Esophagus squamous epithelium (tissue), 5 donors: ENCODE measurements around the gene HERC2. TPM values are rescaled to one million over a fixed set of nuclear protein-coding genes. Genes with fewer than 3 reads are reported as not detected.

Experiments used
- DNase-seq: peaks from one replicate; lab custom pipeline; 2025; lab: John Stamatoyannopoulos, UW
- H3K27ac ChIP-seq, 4 donors: fragments of 200-600 bp; sonication (generic); one replicate each; pipeline ENCODE4 v1.5.1; 2016 to 2019; ENCODE audit warnings: mild to moderate bottlenecking in 1 of 4
- H3K27me3 ChIP-seq, 4 donors: fragments of 200-600 bp; sonication (generic); 1 replicate in 3 of 4; 2 replicates in 1 of 4; pipeline versions ENCODE4 v1.5.1 to v1.6.0; 2017 to 2021; ENCODE audit warnings: antibody characterized with exemption in 1 of 4
- H3K36me3 ChIP-seq, 3 donors: fragments of 200-600 bp; sonication (generic); one replicate each; pipeline ENCODE4 v1.5.1; 2016 to 2019
- H3K4me1 ChIP-seq, 3 donors: fragments of 200-600 bp; sonication (generic); one replicate each; pipeline ENCODE4 v1.5.1; 2017 to 2019
- H3K4me3 ChIP-seq, 4 donors: fragments of 200-600 bp; sonication (generic); 1 replicate in 3 of 4; 2 replicates in 1 of 4; pipeline ENCODE4 v1.5.1; 2016 to 2019; ENCODE audit warnings: mild to moderate bottlenecking in 2 of 4, moderate library complexity in 1 of 4
- H3K9me3 ChIP-seq, 3 donors: fragments of 200-600 bp; sonication (generic); one replicate each; pipeline ENCODE4 v1.5.1; 2016 to 2019
- CTCF ChIP-seq, 6 experiments: fragments of 450-650 bp in 4 of 6; fragments of 200-600 bp in 2 of 6; sonication (generic) in 2 of 6; IDR thresholded peaks; one replicate each; pipeline ENCODE4 v1.5.1; 2016 to 2019; ENCODE audit warnings: antibody characterized with exemption in 6 of 6, mild to moderate bottlenecking in 4 of 6, moderate library complexity in 4 of 6
- POLR2A ChIP-seq, 4 donors: fragments of 450-650 bp; IDR thresholded peaks; one replicate each; pipeline ENCODE4 v1.6.1; 2017; ENCODE audit warnings: antibody characterized with exemption in 4 of 4, mild to moderate bottlenecking in 4 of 4, moderate library complexity in 3 of 4
- WGBS, 2 donors: methylation state at CpG; one replicate each; pipeline ENCODE4 v1.1.5; 2018; 5-methylcytosine and 5-hydroxymethylcytosine counted together
- intact Hi-C: fragments of 100-400 bp; cut with DNase I; formaldehyde crosslinking; loops from one replicate; pipeline ENCODE4 v1.15.0; 2022
- total RNA-seq, 4 donors: library from RNA; depleted of rRNA; stranded (reverse); fragments of >200 nt; gene quantifications; one replicate each; pipeline ENCODE4 v1.1.0, GENCODE V29; 2016
- donor health status: DM: yes; HTN: yes; CAD: no.

The HERC2 gene
- total RNA-seq, 4 donors from 2014 or later, result 32.2 to 45.0 (median 39.2) TPM

- no peak overlapping the region for H3K27ac ChIP-seq
- peaks cover 7 to 88% (median 12%) of the 10 kb centered on the region in 3 donors for H3K36me3 ChIP-seq
- H3K4me3 ChIP-seq, result no peak overlapping the region
- intact Hi-C loops, result no loop called here
- no peaks in the 10 kb centered on the region for H3K9me3 ChIP-seq
- no peaks in the 10 kb centered on the region for H3K27me3 ChIP-seq
- no peak for DNase-seq
- no peaks in the 10 kb centered on the region for H3K4me1 ChIP-seq
- TF ChIP-seq POLR2A (IDR thresholded peaks at IDR 0.05) (no peak), CTCF (IDR thresholded peaks at IDR 0.05) (no peak)
- WGBS, 2 donors, result 71 to 76% methylated on average over 5 of the region's 5 CpGs
These were observed 61.3 kb downstream of the HERC2 start for GRCh38 chr15:28260722-28261121.

GRCh38 chr15:28260317-28260716 is 61.7 kb downstream of the HERC2 start:
- intact Hi-C loops, result no loop called here
- no peak for TF ChIP-seq CTCF (IDR thresholded peaks at IDR 0.05)
- TF ChIP-seq POLR2A (IDR thresholded peaks at IDR 0.05), result no peak
- Histone ChIP-seq H3K27ac (no peak overlapping the region), H3K4me1 (no peaks in the 10 kb centered on the region), H3K27me3 (no peaks in the 10 kb centered on the region), H3K36me3 (peaks cover 3 to 88% (median 8%) of the 10 kb centered on the region in 3 donors), H3K9me3 (no peaks in the 10 kb centered on the region), H3K4me3 (no peak overlapping the region)
- whole genome bisulfite sequencing, 2 donors, result 80 to 96% methylated on average over 3 of the region's 3 CpGs
- no peak for DNase-seq

- Histone ChIP-seq H3K9me3 (no peaks in the 10 kb centered on the region), H3K27ac (no peak overlapping the region), H3K4me1 (no peaks in the 10 kb centered on the region), H3K4me3 (no peak overlapping the region), H3K27me3 (no peaks in the 10 kb centered on the region), H3K36me3 (peaks cover 8 to 95% (median 13%) of the 10 kb centered on the region in 3 donors)
- WGBS, 2 donors, result 78 to 92% methylated on average over 2 to 8 of the region's 15 CpGs
- no peak for TF ChIP-seq CTCF (IDR thresholded peaks at IDR 0.05)
- no peak for TF ChIP-seq POLR2A (IDR thresholded peaks at IDR 0.05)
- intact Hi-C loops, result no loop called here
- no peak for DNase-seq
These were observed 66.0 kb downstream of the HERC2 start for GRCh38 chr15:28255965-28256364.

GRCh38 chr15:28252831-28253230 is 69.1 kb downstream of the HERC2 start:
- TF ChIP-seq POLR2A (IDR thresholded peaks at IDR 0.05) (no peak), CTCF (IDR thresholded peaks at IDR 0.05) (no peak)
- no peaks in the 10 kb centered on the region for H3K27me3 ChIP-seq
- peaks cover 0 to 6% (median 0%) of the 10 kb centered on the region in 3 donors for H3K9me3 ChIP-seq
- H3K4me3 ChIP-seq, result no peak overlapping the region
- no peak for DNase-seq
- no peaks in the 10 kb centered on the region for H3K4me1 ChIP-seq
- 86 to 94% methylated on average over 6 of the region's 6 CpGs for WGBS, 2 donors
- H3K36me3 ChIP-seq, result peaks cover 13 to 99% (median 15%) of the 10 kb centered on the region in 3 donors
- intact Hi-C loops, result no loop called here
- H3K27ac ChIP-seq, result no peak overlapping the region

- Histone ChIP-seq H3K27ac (no peak overlapping the region), H3K4me1 (no peaks in the 10 kb centered on the region), H3K27me3 (no peaks in the 10 kb centered on the region), H3K36me3 (peaks cover 6 to 97% (median 8%) of the 10 kb centered on the region in 3 donors), H3K4me3 (no peak overlapping the region), H3K9me3 (peaks cover 0 to 6% (median 0%) of the 10 kb centered on the region in 3 donors)
- intact Hi-C loops, result no loop called here
- DNase-seq, result no peak
- TF ChIP-seq CTCF (IDR thresholded peaks at IDR 0.05) (no peak), POLR2A (IDR thresholded peaks at IDR 0.05) (no peak)
- WGBS, 2 donors, result 92 to 94% methylated on average over 5 of the region's 5 CpGs
These were observed 75.4 kb downstream of the HERC2 start for GRCh38 chr15:28246605-28247004.
